GM18951 (cell line): ENCODE measurements around the gene UNC80.

Experiments
- POLR2A ChIP-seq: IDR thresholded peaks from 4 replicates; pipeline ENCODE4 v1.6.1; 2011; ENCODE audit warnings: mild to moderate bottlenecking; ENCODE audit not compliant: insufficient read length, insufficient read depth; ENCODE audit errors: extremely low read depth
- in situ Hi-C: fragments of 300-500 bp; cut with MboI; formaldehyde crosslinking; loops from one replicate; pipeline ENCODE4 v1.12.0; 2022; ENCODE audit warnings: low sequenced_read_pairs, mixed read lengths, inconsistent platforms; ENCODE audit not compliant: unreplicated experiment

The UNC80 gene

GRCh38 chr2:210007895-210008294, 236.3 kb downstream of the UNC80 start:
- in situ Hi-C loops, result no loop called here
- TF ChIP-seq POLR2A, result no peak

GRCh38 chr2:210009126-210009525, 237.5 kb downstream of the UNC80 start:
- TF ChIP-seq POLR2A, result no peak
- in situ Hi-C loops, result no loop called here

DNA sequence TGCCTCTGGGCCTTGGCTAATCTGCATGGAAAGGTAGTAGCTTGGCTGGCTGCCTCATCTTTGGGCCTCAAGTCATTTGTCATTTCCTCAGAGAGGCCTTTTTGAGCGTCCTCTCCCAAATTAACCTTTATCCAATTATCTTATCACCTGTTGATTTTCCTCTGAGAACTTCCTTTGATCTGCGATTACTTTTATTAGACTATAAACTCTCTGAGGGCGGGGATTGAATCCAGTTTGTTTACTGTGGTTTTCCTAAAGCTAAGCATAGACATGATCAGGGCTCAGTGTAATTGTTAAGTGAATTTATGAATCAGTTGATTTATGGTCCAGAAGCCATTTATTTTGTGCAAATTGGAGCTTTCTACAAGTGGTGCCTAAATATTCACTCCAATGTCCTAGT, 238.3 kb downstream of the UNC80 start:
- in situ Hi-C loops, result no loop called here
- TF ChIP-seq POLR2A, result no peak

DNA sequence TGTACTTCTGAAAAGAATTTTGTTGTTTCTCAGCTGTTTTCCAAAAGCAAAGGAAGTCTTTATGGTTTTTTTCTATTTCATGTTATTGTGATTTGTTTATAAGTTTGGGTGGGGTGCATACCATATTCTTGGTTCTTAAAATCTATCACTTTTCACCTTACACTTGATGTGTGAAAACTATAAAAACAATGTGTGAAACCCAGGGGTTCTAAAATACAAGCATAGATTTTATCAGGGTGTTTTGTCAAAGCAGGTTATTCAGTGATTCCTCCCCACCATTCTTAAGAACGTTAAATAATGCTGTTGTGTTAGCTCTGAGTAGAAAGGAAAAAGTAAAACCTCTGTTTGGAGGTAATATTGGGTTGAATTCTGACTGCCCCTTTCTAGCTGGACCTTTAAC, 248.5 kb downstream of the UNC80 start:
- in situ Hi-C loops, result no loop called here
- TF ChIP-seq POLR2A, result no peak

DNA sequence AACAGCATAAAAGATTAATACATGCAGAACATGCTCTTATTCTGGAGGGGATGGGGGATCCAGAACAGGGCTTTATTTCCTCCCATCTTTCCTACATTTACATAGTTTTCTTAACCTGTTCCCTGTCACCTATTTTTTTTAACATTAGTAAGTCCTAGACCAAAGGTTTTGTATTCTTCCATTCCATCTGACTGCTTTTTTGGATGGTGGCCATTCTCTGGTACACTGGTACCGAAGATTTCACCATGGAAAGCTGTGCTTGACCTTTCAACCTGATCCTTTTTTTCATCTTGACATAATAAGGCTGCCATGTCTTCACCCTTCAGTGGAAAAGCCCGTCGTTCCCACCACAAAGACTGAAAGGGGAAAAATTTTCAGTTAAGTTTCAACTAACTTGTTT, 251.2 kb downstream of the UNC80 start:
- TF ChIP-seq POLR2A, result no peak
- in situ Hi-C loops, result no loop called here

GRCh38 chr2:210027608-210028007, 256.0 kb downstream of the UNC80 start:
- in situ Hi-C loops, result no loop called here

GRCh38 chr2:210028178-210028577, 256.5 kb downstream of the UNC80 start:
- in situ Hi-C loops, result no loop called here
- no peak for TF ChIP-seq POLR2A

More at GRCh38 chr2:210027608-210028007, 256.0 kb downstream of the UNC80 start:
- TF ChIP-seq POLR2A, result no peak

GRCh38 chr2:210034087-210034683, 262.6 kb downstream of the UNC80 start:
- in situ Hi-C loops, result no loop called here
- TF ChIP-seq POLR2A, result no peak

DNA sequence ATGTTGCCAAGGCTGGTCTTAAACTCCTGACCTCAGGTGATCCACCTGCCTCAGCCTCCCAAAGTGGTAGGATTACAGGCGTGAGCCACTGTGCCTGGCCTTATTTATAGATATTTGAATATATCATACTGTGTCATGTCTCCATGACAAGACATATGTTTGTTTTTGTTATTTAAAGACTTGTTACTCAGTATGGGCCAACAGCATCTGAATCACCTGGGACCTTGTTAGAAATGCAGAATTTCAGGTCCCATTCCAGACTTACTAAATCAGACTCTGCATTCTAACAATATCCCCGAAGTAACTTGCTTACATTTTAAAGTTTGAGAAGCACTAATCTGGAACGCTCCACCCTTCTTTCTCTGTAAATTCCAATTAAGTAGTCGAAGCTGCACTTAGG, 264.0 kb downstream of the UNC80 start:
- TF ChIP-seq POLR2A, result no peak
- in situ Hi-C loops, result no loop called here

DNA sequence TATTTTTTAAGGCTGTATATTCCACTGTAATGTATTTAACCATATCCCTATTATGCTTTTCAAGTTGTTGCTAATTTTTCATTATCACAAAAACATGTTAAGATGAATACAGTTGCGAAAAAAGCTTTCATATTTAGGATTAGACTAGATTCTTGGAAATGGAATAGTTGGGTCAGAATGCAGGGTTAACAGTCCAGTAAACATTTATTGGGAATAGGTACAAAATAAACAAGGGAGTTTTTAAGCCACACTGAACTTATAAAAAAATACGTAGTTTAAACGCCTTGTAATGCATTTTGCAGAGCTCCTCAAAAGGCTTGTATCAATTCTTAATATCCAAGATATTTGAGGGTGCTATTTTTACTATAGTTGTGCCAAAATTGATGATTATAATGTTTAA, 266.4 kb downstream of the UNC80 start:
- in situ Hi-C loops, result no loop called here

GRCh38 chr2:210046851-210047500, 275.3 kb downstream of the UNC80 start:
- no peak for TF ChIP-seq POLR2A
- in situ Hi-C loops, result no loop called here

More for the DNA sequence above, 266.4 kb downstream of the UNC80 start:
- no peak for TF ChIP-seq POLR2A
